Measurements from ENCODE around the gene NEK6. TPM values are rescaled to one million over a fixed set of nuclear protein-coding genes. Genes with fewer than 3 reads are reported as not detected.

The NEK6 gene
- total and polyA plus RNA-seq, 10 of the 15 experiments (the other 5 are each of a cell fraction or from before 2014, with no cell fraction given): 31.3 to 161 (median 89.2) TPM

DNA sequence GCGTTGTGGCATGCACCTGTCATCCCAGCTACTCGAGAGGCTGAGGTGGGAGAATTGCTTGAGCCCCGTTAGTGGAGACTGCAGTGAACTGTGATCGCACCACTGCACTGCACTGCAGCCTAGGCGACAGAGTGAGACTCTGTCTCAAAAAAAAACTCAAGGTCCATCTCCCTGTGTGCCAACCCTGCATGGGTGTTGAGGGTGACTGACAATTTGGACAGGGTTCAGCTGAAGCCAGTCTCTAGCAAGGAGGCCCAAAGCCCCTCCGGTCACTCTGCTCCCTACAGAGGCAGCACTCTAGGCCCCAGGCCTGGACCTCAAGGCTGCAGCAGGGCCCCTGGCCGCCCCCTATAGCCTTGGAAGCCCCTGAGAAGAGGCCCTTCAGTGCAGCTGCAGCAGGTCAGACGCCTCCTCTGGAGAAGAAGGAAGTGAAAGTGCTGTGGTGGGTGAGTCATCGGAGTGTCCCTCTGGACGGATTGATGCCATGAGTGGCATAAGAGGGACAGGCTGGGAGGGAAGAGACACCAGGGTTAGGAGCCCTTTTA, 39.2 kb upstream of the NEK6 start (continued):
- TF ChIP-seq, protein P1, sequence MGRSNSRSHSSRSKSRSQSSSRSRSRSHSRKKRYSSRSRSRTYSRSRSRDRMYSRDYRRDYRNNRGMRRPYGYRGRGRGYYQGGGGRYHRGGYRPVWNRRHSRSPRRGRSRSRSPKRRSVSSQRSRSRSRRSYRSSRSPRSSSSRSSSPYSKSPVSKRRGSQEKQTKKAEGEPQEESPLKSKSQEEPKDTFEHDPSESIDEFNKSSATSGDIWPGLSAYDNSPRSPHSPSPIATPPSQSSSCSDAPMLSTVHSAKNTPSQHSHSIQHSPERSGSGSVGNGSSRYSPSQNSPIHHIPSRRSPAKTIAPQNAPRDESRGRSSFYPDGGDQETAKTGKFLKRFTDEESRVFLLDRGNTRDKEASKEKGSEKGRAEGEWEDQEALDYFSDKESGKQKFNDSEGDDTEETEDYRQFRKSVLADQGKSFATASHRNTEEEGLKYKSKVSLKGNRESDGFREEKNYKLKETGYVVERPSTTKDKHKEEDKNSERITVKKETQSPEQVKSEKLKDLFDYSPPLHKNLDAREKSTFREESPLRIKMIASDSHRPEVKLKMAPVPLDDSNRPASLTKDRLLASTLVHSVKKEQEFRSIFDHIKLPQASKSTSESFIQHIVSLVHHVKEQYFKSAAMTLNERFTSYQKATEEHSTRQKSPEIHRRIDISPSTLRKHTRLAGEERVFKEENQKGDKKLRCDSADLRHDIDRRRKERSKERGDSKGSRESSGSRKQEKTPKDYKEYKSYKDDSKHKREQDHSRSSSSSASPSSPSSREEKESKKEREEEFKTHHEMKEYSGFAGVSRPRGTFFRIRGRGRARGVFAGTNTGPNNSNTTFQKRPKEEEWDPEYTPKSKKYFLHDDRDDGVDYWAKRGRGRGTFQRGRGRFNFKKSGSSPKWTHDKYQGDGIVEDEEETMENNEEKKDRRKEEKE (IDR thresholded peaks at IDR 0.05): no peak
- TF ChIP-seq POLR2A (IDR thresholded peaks at IDR 0.05; ENCODE audit: low read depth, low read length) (peak; percentile 45), FOXK2 (IDR thresholded peaks at IDR 0.05) (no peak), CBX3 (IDR thresholded peaks at IDR 0.05; ENCODE audit: borderline replicate concordance, low read depth) (no peak), SREBF2 (IDR thresholded peaks at IDR 0.05; ENCODE audit: low read length) (no peak), JUNB (IDR thresholded peaks at IDR 0.05) (peak; percentile 94), ZBED1 (IDR thresholded peaks at IDR 0.05; ENCODE audit: borderline replicate concordance) (peak; percentile 81; the same call in 1 of the 2 replicates), EZH2 (IDR thresholded peaks at IDR 0.05; ENCODE audit: borderline replicate concordance, control insufficient read depth, low read depth, low read length) (no peak), GABPA (IDR thresholded peaks at IDR 0.05; ENCODE audit: low read depth) (no peak), GATAD2B (conservative IDR thresholded peaks at IDR 0.05; ENCODE audit: low read depth) (peak; percentile 99), NR2C1 (IDR thresholded peaks at IDR 0.05) (no peak), NR2C2 (IDR thresholded peaks at IDR 0.05; ENCODE audit: borderline replicate concordance, control insufficient read depth, insufficient read length, low read depth) (no peak), IRF4 (IDR thresholded peaks at IDR 0.05; ENCODE audit: low read depth, low read length) (peak; percentile 98), CHD4 (IDR thresholded peaks at IDR 0.05) (no peak), CBX5 (IDR thresholded peaks at IDR 0.05; ENCODE audit: low read depth) (no peak), MEF2B (IDR thresholded peaks at IDR 0.05; ENCODE audit: partially characterized antibody, poor library complexity, severe bottlenecking) (peak; percentile 77), CHD1 (IDR thresholded peaks at IDR 0.05; ENCODE audit: low read depth, low read length) (no peak)
- TF ChIP-seq, protein P2, sequence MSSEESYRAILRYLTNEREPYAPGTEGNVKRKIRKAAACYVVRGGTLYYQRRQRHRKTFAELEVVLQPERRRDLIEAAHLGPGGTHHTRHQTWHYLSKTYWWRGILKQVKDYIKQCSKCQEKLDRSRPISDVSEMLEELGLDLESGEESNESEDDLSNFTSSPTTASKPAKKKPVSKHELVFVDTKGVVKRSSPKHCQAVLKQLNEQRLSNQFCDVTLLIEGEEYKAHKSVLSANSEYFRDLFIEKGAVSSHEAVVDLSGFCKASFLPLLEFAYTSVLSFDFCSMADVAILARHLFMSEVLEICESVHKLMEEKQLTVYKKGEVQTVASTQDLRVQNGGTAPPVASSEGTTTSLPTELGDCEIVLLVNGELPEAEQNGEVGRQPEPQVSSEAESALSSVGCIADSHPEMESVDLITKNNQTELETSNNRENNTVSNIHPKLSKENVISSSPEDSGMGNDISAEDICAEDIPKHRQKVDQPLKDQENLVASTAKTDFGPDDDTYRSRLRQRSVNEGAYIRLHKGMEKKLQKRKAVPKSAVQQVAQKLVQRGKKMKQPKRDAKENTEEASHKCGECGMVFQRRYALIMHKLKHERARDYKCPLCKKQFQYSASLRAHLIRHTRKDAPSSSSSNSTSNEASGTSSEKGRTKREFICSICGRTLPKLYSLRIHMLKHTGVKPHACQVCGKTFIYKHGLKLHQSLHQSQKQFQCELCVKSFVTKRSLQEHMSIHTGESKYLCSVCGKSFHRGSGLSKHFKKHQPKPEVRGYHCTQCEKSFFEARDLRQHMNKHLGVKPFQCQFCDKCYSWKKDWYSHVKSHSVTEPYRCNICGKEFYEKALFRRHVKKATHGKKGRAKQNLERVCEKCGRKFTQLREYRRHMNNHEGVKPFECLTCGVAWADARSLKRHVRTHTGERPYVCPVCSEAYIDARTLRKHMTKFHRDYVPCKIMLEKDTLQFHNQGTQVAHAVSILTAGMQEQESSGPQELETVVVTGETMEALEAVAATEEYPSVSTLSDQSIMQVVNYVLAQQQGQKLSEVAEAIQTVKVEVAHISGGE (CRISPR knock-in tag; IDR thresholded peaks at IDR 0.05): no peak
- TF ChIP-seq, protein P3, sequence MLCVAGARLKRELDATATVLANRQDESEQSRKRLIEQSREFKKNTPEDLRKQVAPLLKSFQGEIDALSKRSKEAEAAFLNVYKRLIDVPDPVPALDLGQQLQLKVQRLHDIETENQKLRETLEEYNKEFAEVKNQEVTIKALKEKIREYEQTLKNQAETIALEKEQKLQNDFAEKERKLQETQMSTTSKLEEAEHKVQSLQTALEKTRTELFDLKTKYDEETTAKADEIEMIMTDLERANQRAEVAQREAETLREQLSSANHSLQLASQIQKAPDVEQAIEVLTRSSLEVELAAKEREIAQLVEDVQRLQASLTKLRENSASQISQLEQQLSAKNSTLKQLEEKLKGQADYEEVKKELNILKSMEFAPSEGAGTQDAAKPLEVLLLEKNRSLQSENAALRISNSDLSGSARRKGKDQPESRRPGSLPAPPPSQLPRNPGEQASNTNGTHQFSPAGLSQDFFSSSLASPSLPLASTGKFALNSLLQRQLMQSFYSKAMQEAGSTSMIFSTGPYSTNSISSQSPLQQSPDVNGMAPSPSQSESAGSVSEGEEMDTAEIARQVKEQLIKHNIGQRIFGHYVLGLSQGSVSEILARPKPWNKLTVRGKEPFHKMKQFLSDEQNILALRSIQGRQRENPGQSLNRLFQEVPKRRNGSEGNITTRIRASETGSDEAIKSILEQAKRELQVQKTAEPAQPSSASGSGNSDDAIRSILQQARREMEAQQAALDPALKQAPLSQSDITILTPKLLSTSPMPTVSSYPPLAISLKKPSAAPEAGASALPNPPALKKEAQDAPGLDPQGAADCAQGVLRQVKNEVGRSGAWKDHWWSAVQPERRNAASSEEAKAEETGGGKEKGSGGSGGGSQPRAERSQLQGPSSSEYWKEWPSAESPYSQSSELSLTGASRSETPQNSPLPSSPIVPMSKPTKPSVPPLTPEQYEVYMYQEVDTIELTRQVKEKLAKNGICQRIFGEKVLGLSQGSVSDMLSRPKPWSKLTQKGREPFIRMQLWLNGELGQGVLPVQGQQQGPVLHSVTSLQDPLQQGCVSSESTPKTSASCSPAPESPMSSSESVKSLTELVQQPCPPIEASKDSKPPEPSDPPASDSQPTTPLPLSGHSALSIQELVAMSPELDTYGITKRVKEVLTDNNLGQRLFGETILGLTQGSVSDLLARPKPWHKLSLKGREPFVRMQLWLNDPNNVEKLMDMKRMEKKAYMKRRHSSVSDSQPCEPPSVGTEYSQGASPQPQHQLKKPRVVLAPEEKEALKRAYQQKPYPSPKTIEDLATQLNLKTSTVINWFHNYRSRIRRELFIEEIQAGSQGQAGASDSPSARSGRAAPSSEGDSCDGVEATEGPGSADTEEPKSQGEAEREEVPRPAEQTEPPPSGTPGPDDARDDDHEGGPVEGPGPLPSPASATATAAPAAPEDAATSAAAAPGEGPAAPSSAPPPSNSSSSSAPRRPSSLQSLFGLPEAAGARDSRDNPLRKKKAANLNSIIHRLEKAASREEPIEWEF (IDR thresholded peaks at IDR 0.05; ENCODE audit: insufficient replicate concordance, low read depth, low read length): no peak

Measured in GM12878 (cell line).